Stimulated activated CD4-positive, alpha-beta T cell treated with anti-CD3 and anti-CD28 coated beads, Interleukin-1b, Interleukin-23, amount 100 ng/mL, for 48 hours (primary cell): Measurements from ENCODE around the gene EIF4G3.
"Not testable (repeated sequence)": the region's sequence is repeated elsewhere in the genome, so short reads cannot be mapped to it uniquely, and the experiment has no call there.

Source experiments
- DNase-seq: peaks from one replicate; pipeline ENCODE4 v3.0.0-alpha.2; 2020

The EIF4G3 gene

DNA sequence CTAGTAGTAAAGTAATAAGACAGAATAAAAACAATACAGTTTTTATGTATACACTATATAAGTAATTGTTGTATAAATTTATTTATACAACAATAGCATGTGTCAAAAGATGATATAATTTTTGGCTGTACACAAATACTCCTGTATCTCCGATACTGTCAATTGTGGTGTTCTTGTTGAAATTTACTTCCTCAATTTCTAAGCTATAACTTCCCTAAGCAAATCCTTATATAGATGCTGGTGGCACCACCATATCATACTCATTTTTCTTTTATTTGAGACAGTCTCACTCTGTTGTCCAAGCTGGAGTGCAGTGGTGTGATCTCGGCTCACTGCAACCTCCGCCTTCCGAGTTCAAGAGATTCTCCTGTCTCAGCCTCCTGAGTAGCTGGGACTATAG lies 248.6 kb downstream of the EIF4G3 start:
- no peak for DNase-seq

DNA sequence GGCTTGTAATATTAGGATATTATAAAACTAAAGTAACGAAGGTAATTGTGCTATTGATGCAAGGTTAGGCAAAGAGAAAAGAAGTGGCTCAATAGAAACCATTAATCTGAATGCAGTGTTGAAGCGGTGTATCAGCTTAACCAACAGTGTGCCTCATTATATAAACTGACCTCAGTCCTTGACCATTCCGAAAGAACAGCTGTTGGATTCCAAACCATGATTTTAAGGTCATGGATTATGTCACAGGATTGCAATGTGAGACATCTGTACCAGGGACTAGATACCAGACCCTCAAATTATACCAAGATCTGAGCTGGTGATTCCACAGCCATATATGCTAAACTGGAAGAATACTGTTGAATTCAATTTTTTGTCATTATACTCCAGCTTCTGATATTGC lies 255.4 kb downstream of the EIF4G3 start:
- DNase-seq: no peak

DNA sequence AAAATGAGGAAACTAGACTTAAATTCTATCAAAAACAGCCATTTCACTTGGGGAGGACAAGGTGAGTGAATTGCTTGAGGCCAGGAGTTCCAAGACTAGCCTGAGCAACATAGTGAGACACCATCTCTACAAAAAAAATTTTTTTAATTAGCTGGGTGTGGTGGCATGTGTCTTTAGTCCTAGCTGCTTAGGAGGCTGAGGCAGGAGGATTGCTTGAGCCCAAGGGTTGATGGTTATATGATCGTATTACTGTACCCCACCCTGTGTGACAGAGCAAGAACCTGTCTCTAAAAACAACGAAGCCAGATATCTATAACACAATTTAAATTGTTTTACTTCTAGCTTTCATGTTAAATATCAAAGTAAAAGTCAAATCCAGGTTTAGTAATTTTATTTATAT lies 263.5 kb downstream of the EIF4G3 start:
- no peak for DNase-seq

DNA sequence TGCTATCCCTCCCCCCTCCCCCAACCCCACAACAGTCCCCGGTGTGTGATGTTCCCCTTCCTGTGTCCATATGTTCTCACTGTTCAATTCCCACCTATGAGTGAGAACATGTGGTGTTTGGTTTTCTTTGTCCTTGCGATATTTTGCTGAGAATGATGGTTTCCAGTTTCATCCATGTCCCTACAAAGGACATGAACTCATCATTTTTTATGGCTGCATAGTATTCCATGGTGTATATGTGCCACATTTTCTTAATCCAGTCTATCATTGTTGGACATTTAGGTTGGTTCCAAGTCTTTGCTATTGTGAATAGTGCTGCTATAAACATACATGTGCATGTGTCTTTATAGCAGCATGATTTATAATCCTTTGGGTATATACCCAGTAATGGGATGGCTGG lies 269.2 kb downstream of the EIF4G3 start:
- DNase-seq: not testable (repeated sequence)

DNA sequence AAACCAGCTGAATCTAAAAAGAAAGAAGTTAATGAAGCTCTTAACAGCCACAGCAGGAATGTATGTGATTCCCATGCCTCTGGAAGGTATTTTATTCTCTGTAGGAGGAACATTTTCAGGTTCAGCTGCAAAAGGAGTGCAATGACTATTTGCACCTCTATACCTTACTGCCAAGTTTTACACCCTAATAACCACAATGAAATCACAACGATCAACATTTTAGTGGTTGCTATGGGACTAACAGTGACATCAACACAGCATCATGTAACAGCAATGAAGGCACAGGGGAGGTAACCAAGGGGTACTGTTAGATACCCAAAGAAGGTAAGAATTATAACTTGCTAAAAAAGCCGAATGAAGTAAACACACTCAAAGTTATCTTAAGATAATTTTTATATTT lies 273.3 kb downstream of the EIF4G3 start:
- DNase-seq: no peak

DNA sequence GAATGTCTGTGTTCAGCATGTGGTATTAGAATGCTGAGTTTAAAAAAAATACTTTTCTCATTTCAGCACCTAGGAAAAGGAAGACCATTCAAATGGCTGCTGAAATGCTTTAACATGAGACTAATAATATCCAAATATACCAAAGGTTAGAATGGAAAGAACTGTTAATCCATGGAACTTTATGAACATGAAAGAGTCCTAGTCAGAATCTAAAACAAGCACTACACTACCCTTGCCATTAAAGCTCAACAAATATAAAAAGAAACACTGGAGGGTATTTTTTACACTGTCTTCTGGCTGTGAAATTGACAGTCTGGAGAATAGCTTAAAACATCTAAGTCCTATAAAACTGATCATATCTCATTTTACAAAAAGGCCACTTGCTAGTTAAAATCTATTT lies 276.6 kb downstream of the EIF4G3 start:
- no peak for DNase-seq

DNA sequence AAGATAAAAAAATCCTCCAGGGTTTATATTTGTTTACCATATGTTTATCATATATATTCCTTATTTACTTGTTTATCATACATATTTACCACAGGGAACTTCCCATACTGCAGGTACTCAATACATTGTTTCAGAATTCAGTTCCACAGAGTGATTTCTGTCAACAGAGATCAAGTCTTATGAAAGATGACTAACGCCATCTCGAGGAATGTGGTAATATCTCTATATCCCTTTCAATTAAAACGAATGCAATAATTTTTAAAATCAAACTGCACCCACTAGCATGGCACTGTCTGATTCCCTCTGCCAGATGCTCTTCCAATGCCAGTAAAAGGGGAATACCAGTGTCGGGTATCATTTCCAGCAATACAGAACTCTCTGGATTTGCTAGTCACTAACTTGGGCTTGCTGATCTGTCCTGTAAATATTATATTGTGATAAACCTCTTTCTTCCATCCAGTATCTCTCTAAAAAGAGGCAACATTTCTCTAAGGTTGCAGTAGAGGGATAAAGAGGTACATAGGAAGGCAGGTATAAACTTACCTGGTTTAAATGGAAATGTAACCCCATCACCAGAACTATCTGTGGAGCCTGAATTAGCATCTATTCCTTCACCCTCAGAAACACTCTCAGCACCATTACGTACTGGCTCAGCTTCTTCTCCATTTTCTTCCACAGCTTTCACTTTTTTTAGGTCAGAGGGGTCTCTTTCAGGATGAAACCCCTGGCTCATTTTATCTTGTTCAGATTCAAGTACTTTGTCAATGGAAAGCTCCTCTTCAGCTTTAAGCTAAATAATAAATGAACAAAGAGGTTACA lies 277.3 kb downstream of the EIF4G3 start:
- DNase-seq: no peak

DNA sequence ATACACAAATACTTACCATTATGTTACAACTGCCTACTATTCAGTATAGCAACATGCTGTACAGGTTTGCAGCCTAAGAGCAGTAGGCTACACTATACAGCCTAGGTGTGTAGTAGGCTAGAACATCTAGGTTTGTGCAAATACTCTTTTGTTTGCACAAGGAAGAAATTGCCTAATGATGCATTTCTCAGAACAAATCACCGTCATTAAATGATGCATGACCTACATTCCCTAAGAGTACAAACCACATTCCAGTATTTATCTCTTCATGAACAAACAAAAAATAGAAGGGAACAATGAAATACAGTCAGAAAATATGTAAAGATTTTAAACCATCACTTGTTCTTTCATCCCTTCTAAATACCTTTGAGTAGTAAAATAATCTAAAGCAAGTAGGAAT lies 279.9 kb downstream of the EIF4G3 start:
- DNase-seq: no peak

DNA sequence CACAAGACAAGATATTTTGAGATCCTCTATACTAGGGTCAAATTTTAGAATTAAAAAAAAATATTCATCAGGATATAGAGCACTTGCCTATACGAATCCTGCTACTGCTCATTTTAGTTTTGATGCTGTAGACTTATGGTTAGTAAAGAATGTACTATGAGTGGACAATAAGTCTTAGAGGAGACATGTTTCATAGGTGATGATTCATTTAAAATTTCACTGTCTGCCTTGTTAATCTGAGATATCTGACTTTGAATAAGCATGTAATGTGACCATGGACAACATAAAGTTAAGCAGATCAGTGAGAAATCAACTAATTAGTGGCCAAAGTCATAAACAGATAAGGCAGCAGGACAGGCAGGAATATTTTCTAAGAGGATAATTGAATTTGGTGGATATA lies 282.8 kb downstream of the EIF4G3 start:
- DNase-seq: no peak

DNA sequence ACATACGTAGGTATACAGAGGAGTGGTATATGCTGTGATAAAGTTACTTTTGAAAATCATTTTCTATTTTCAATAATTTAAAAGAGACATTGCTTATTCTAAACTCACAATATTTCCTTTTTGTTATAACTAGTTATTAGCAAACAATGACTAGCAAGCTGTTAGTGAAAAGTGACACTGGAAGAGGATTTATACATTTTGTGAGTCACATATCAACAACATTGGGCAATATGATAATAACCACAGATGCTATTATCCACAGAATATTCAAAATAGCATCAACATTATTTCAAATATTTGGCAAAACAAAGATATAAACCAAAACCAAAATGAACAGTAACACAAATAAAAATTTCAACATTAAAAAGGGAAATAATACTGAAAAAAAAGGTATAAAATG lies 285.6 kb downstream of the EIF4G3 start:
- no peak for DNase-seq

DNA sequence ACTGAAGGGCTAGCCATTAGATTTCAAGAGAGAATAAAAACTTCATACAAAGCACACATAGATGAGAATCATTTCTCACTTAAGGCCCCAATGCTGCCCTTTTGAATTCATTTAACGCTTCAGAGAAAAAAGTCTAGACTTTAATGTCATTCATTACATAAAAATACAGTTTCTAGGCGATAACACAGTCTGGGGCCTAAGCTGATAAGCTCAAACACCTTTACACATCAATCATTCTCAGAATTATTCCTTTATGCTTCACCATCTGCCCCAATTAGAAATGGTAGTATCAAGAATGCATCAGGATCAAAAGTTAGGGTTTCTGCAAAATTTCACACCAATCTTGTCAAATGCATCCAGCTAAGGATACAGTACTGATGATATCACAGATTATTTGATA lies 289.5 kb downstream of the EIF4G3 start:
- DNase-seq: no peak

DNA sequence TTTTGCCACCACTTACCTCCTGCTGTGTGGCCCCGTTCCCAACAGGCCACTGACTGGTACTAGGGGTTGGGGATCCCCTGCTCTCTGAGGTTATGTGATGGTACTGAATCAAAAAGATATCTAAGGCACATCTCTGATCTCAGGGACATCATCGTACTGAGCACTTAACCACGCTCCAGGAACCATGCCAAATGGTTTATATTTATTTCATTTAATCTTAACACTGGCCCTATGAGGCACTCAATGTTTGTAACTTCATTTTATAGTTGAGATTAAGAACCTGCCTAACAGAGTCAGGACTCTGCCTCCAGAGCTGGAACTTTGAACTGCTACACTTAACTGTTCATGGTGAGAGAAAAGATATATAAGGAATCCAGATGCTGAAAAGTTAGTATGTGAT lies 291.6 kb downstream of the EIF4G3 start:
- no peak for DNase-seq

DNA sequence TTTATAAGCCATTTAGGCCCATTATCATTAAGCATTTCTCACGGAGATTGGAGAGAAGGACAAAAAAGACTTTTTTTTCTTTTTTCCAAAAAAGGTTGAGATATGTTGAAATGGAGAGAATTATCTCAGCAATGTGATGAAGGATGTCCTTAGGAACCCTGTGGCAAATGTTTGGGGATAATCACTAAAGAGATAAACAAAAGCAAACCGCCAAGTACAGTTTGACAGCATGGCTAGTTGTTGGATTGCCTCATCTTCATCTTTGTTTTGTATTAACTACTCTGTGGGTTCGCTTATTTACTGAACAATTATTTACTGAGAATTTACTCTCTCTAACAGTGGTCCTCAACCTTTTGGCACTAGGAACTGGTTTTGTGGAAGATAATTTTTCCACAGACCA lies 292.2 kb downstream of the EIF4G3 start:
- no peak for DNase-seq

DNA sequence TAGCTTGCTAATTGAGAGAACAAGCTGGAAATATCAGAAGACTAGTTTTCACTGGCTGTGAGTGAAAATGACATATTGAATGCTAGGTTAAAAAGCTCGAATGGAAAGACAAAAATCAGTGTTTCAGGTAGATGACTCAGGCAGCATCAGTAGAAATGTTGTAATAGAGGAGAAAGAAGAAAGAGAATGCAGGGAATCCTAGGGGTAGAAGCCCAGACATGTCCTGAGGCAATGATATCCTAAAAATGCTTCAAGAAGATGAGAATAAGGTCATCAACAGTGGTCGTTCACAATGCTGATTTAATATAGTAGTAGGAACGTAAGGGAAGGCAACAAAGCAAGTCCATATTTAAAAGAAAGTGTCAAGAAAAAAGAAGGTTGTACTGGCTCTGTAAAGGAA lies 292.9 kb downstream of the EIF4G3 start:
- no peak for DNase-seq

DNA sequence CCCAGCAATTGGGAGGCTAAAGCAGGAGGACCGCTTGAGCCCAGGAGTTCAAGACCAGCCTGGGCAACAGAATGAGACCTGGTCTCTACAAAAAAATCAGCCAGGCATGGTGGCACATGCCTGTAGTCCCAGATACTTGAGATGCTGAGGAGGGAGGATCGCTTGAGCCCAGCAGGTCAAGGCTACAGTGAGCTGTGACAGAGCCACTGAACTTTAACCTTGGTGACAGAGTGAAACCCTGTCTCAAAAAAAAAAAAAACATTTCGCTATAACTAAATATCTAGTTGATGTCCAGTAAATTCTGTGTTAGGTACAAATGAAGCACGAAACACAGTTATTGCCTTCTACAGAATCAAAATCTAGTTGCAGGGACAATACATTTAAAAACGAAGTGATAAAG lies 293.9 kb downstream of the EIF4G3 start:
- no peak for DNase-seq

DNA sequence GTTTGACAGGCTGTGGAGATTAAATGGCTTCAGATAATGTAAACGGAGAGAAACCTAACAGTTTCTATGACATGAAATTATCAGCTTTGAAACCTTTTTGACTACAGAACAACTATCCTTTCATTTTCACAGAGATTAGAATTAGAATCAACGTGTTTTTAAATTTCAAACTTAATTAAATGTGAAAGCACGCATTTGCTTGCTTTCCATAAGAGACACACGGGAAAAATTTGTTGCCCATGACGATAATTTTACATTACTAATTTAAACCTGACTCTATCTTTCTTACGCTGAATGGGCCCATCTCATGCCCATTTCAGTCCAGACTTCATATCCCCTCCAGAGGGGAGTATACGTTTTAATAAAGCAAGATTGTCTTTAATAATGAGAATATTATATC lies 297.9 kb downstream of the EIF4G3 start:
- no peak for DNase-seq

DNA sequence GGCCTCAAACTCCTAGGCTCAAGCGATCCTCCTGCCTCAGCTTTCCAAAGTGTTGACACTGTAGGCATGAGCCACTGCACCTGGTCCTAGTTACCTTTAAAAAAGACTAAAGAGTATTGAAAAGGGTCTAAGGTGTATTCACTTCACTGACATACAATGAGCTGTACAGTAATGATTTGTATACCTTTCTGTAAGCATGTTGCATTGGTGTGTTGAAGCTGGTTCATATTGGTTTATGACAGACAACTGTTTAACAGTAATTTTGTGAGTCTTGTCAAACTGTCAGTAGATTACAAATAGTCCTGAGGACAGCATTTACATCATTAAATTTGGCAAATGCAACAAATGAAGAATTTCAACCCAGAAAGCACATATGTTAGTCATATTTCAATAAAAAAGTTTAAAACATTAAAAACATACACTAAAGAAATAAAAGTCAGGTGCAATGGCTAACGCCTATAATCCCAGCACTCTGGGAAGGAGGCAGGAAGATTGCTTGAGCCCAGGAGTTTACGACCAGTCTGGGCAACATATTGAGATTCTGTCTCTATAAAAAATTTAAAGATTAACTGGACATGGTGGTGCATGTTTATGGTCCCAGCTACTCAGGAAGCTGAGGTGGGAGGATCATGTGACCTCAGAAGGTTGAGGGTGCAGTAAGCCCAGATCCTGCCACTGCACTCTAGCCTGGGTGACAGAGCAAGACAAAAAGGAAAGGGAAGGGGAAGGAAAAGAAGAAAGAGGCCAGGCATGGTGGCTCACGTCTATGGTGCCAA lies 301.3 kb downstream of the EIF4G3 start:
- DNase-seq: no peak

DNA sequence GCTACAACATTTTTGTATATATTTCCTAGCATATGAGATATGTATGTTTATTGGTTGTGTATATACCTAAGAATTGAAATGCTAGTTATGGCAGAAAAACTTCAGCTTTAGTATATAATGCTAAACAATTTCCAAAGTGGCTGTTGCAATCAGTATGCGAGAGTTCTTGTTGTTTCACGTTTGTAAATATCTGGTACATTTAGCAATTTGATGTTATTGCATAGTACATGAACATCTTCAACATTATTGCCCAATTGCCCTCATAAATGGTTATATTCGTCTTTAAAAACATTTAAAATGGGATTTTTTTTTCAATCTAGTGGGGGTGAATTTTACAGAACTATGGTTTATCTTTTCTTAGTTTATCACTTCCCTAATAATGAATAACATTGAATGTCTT lies 303.4 kb downstream of the EIF4G3 start:
- DNase-seq: no peak

DNA sequence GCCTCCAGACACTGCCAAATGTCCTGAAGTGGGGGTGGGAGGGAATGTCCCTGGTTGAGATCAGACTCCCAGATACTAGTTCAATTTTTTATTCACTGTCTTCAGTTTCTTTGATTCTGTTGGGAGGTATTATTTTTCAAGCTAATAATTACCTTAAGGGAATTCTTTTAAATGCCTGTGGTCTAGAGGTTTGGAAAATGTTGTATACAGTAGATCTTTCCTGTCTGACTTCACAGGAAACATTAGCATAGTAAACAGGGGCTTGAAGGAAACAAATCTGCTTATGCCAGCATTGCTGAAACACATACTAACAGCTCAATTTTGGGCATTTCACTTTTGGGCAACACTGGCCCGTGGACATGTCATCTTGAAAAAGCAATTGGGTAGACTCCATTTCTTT lies 305.3 kb downstream of the EIF4G3 start:
- DNase-seq: no peak

DNA sequence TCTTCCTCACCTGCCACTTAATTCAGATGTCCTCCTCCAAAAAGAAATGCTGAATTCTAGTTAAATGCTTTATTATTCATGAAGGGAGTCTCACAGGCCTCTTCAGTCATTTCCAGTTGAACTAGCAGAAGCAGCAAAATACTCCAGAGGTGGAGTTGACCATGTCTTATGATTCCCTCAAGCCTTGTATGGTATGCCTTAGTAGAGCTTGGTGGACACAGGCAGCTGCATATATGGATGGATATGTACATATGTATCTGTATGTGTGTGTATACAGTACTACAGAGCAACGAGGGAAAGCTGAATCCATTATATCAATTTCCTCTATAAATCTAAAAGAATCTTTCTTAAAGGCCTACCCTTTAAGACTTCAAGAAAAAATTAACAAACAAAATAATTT lies 306.0 kb downstream of the EIF4G3 start:
- no peak for DNase-seq

DNA sequence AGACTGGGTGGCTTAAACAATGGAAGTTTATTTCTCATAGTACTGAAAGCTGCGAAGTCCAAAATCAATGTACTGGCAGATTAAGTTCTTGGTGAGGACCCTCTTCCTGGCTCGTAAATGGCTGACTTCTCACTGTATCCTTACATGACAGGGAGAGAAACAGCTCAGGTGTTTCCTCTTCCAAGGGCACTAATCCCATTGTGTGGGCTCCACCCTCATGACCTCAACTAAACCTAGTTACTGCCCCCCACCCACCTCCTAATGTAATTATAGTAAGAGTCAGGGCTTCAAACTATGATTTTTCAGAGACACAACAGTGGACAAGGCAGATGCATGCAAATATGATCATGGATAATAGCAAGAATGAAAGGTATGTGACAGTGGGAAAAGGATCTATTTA lies 308.4 kb downstream of the EIF4G3 start:
- DNase-seq: no peak

DNA sequence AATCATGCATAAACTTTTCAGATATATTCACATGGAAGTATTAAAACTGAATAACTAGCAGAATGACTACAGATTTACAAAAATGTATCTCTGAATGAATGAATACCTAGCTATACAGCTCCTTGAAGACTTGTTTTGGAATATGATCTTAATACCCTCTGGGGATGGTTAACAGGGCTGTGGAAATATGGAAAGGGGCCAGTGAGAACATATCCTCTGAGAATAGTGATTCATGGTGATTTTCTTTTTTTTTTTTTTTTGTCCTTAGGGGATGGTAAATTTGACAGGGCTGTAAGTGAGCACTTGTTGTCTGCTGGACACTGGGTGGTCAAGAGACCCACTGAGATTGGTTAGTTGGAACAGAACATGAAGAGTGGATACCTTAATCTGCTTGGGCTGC lies 308.9 kb downstream of the EIF4G3 start:
- no peak for DNase-seq

DNA sequence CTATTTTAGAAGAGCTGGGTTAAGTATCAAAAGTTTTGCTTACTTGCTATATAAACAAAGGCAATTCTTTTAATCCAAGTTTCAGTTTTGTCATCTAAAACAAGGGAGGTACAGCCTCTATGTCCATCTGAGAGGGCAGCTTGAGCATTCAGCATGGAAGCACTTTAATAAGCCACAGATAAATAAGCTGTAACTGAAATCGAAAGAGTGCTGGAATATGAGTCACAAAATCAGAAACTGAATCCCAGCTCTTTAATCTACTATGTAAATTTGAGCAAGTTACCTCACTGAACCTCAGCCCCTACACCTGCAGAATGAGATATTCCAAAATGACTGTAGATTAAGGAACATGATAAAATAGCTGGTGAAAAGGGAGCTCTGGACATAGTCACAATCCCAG lies 309.6 kb downstream of the EIF4G3 start:
- no peak for DNase-seq

DNA sequence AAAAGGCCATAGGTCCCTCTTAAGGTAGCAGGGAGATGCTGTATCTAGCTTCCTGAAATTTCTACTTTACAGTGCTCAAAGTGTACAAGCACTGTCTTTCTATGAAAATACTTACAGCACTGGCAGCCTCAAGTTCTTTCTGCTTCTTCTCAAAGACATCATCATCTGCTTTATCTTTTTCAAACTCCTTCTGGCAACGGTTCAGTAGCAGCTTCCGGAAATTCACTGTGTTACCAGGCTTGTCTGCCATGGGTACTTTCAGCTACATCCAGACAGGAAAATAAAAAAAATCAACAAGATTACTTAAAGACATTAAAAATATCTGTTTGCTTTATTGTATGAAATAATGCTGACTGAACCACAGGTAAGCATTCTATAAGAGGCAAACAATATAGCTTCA lies 311.7 kb downstream of the EIF4G3 start:
- no peak for DNase-seq

DNA sequence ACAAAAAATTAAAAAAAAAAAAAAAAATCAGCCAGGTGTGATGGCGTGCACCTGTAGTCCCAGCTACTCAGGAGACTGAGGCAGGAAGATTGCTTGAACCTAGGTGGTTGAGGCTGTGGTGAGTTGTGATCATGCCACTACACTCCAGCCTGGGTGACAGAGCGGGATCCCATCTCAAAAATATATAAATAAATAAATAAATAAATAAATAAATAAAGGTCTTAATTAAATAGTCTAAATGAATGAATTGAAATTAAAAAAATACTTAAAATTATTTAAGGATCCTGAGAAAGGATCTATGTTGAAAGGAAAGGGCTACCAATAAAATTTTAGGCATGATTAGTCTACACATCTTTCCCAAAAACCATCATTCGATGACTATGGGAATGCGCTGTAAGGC lies 322.2 kb downstream of the EIF4G3 start:
- DNase-seq: no peak
